ENCODE results near the gene SEMA4B.
"Not testable (repeated sequence)": the region's sequence is repeated elsewhere in the genome, so short reads cannot be mapped to it uniquely, and the experiment has no call there.

The SEMA4B gene

GRCh38 chr15:90230071-90230494, 29.0 kb downstream of the SEMA4B start:
- DNase-seq, result no peak

GRCh38 chr15:90230610-90231009, 29.5 kb downstream of the SEMA4B start:
- no peak for DNase-seq

GRCh38 chr15:90231028-90232017, 30.2 kb downstream of the SEMA4B start:
- DNase-seq, result no peak

- DNase-seq, result no peak
These were observed 31.1 kb downstream of the SEMA4B start for GRCh38 chr15:90232196-90232595.

- no peak for DNase-seq
These were observed 31.8 kb downstream of the SEMA4B start for GRCh38 chr15:90232941-90233386.

GRCh38 chr15:90233387-90234095, 32.4 kb downstream of the SEMA4B start, which contains the start of gene CIB1:
Gene CIB1 (minus strand): TSS chr15:90233941. CDS start chr15:90233885, 56 bp downstream.
- DNase-seq, result peak; percentile 98

- peak; percentile 25 for DNase-seq
These were observed 33.2 kb downstream of the SEMA4B start, which contains the start of gene GDPGP1 for GRCh38 chr15:90234096-90234988. Gene GDPGP1 (plus strand): TSS chr15:90234209. CDS start chr15:90240909, 6,700 bp downstream.

GRCh38 chr15:90239371-90239770, 38.2 kb downstream of the SEMA4B start:
- peak; percentile 38 for DNase-seq

- DNase-seq, result no peak
These were observed 39.7 kb downstream of the SEMA4B start for GRCh38 chr15:90240856-90241255.

GRCh38 chr15:90241343-90242192, 40.4 kb downstream of the SEMA4B start:
- peak; percentile 36 for DNase-seq

- no peak for DNase-seq
These were observed 43.0 kb downstream of the SEMA4B start for GRCh38 chr15:90243943-90244639.

- no peak for DNase-seq
These were observed 47.7 kb downstream of the SEMA4B start for GRCh38 chr15:90248789-90249202.

- peak; percentile 95 for DNase-seq
These were observed 48.2 kb downstream of the SEMA4B start, which contains the start of gene TTLL13 for GRCh38 chr15:90249203-90249863. Gene TTLL13 (plus strand): TSS chr15:90249556. CDS start chr15:90250631, 1,075 bp downstream.

- no peak for DNase-seq
These were observed 56.6 kb downstream of the SEMA4B start for GRCh38 chr15:90257776-90258175.

- no peak for DNase-seq
These were observed 58.4 kb downstream of the SEMA4B start for GRCh38 chr15:90259524-90259923.

- DNase-seq, result not testable (repeated sequence)
These were observed 59.6 kb downstream of the SEMA4B start for GRCh38 chr15:90260731-90261130.

- no peak for DNase-seq
These were observed 60.7 kb downstream of the SEMA4B start for GRCh38 chr15:90261811-90262210.

GRCh38 chr15:90262426-90262825, 61.3 kb downstream of the SEMA4B start:
- no peak for DNase-seq

- peak; percentile 33 for DNase-seq
These were observed 63.5 kb downstream of the SEMA4B start for GRCh38 chr15:90264671-90265070.
